ENCODE measurements around the gene RAB33A. TPM values are rescaled to one million over a fixed set of nuclear protein-coding genes. Genes with fewer than 3 reads are reported as not detected.

RAB33A gene
- total and polyA plus RNA-seq, 9 of the 15 experiments (the other 6 are each of a cell fraction or from before 2014, with no cell fraction given) = 0.04 to 0.20 (median 0.06) TPM; not detected in 4

GRCh38 chrX:130165703-130166502 lies 5.9 kb upstream of the RAB33A start, which contains the start of gene AIFM1 (continued):
- TF ChIP-seq ZNF12 (CRISPR knock-in tag; IDR thresholded peaks at IDR 0.05) = peak; percentile 34; the same call in 1 of the 2 replicates
- TF ChIP-seq MNT (conservative IDR thresholded peaks at IDR 0.05) = peak; percentile 50 to 78
- peak; percentile 62; the same call in 1 of the 2 replicates for TF ChIP-seq ARID3A (IDR thresholded peaks at IDR 0.05; ENCODE audit: borderline replicate concordance, low read depth, low read length)
- TF ChIP-seq PRDM10 (IDR thresholded peaks at IDR 0.05; ENCODE audit: partially characterized antibody) = peak; percentile 10
- TF ChIP-seq VEZF1 (CRISPR knock-in tag; IDR thresholded peaks at IDR 0.05) = peak; percentile 40
- TF ChIP-seq ZNF445 (CRISPR knock-in tag; IDR thresholded peaks at IDR 0.05; ENCODE audit: low read depth) = no peak
- peak in 1 of 2 experiments; percentile 52; a peak in 1 of 4 replicates for TF ChIP-seq MAZ (CRISPR knock-in tag; conservative IDR thresholded peaks at IDR 0.05 in 1 of 2, IDR thresholded peaks at IDR 0.05 in 1 of 2)
- TF ChIP-seq BCOR (IDR thresholded peaks at IDR 0.05) = peak; percentile 81; the same call in 1 of the 2 replicates
- 0 out of 2 replicates have a peak, but pooled peaks have one; percentile 33 for TF ChIP-seq TAF7 (tag; IDR thresholded peaks at IDR 0.05)
- peak; percentile 75 for TF ChIP-seq RNF2 (IDR thresholded peaks at IDR 0.05)
- TF ChIP-seq ZNF263 (CRISPR knock-in tag; IDR thresholded peaks at IDR 0.05; ENCODE audit: borderline replicate concordance) = 0 out of 2 replicates have a peak, but pooled peaks have one; percentile 21
- no peak for TF ChIP-seq ATF1 (CRISPR knock-in tag; IDR thresholded peaks at IDR 0.05)
- TF ChIP-seq ATF1 (tag; IDR thresholded peaks at IDR 0.05) = peak; percentile 80

Measured in K562 (cell line).